Calu3 (cell line): Measurements from ENCODE around the gene RGCC. TPM values are rescaled to one million over a fixed set of nuclear protein-coding genes. Genes with fewer than 3 reads are reported as not detected.
A peak's percentile ranks its signal among the peaks of the same experiment; 100 is the strongest.

Experiments
- Bru-seq: library from RNA; stranded (reverse); fragments of 400-500 nt; gene quantifications from one replicate; lab custom pipeline; 2021; lab: Mats Ljungman, UMichigan
- BruChase-seq, 2 experiments: library from RNA; stranded (reverse); fragments of 400-500 nt; gene quantifications; one replicate each; lab custom pipeline; 2021; lab: Mats Ljungman, UMichigan
- BruUV-seq: library from RNA; stranded (reverse); fragments of 400-500 nt; replicated peaks from 2 replicates; lab custom pipeline; 2021; lab: Mats Ljungman, UMichigan
- CTCF ChIA-PET: fragments of 300-600 bp; sonication (Branson Sonifier 250); formaldehyde crosslinking; loops from one replicate; lab custom pipeline; 2022; ENCODE audit warnings: antibody characterized with exemption; lab: Charles Lee
- DNase-seq: peaks from one replicate; pipeline ENCODE4 v3.0.0; 2022
- H3K27ac Mint-ChIP-seq: one replicate; pipeline ENCODE4 v1.8.0; 2022; ENCODE audit warnings: mixed read lengths; ENCODE audit not compliant: unreplicated experiment
- H3K27me3 Mint-ChIP-seq: one replicate; pipeline ENCODE4 v1.8.0; 2022; ENCODE audit warnings: mixed read lengths; ENCODE audit not compliant: unreplicated experiment
- H3K36me3 Mint-ChIP-seq: one replicate; pipeline ENCODE4 v1.8.0; 2022; ENCODE audit warnings: mild to moderate bottlenecking, moderate library complexity, mixed read lengths; ENCODE audit not compliant: insufficient read depth, unreplicated experiment
- H3K4me1 Mint-ChIP-seq: one replicate; pipeline ENCODE4 v1.8.0; 2022; ENCODE audit warnings: mild to moderate bottlenecking, low read depth, mixed read lengths; ENCODE audit not compliant: unreplicated experiment
- H3K4me3 Mint-ChIP-seq: one replicate; pipeline ENCODE4 v1.8.0; 2022; ENCODE audit warnings: mild to moderate bottlenecking, low read depth, moderate library complexity, mixed read lengths; ENCODE audit not compliant: unreplicated experiment
- H3K9me3 Mint-ChIP-seq: one replicate; pipeline ENCODE4 v1.8.0; 2022; ENCODE audit warnings: low read depth, mixed read lengths; ENCODE audit not compliant: unreplicated experiment
- intact Hi-C: fragments of 100-400 bp; cut with micrococcal nuclease; formaldehyde crosslinking; loops from one replicate; pipeline ENCODE4 v1.10.0; 2022; ENCODE audit not compliant: unreplicated experiment
- long read RNA-seq: library from polyadenylated mRNA; stranded (forward); transcript quantifications from one replicate; pipeline ENCODE4 v2.0.0, GENCODE V29; 2022
- total RNA-seq: library from RNA; stranded (reverse); gene quantifications from 2 replicates; pipeline ENCODE4 v1.2.3, GENCODE V29; 2022
- TF ChIP-seq, protein P1 (sequence below): fragments of 200-600 bp; IDR thresholded peaks from one replicate; pipeline ENCODE4 v1.8.0; 2022; ENCODE audit warnings: antibody characterized with exemption; ENCODE audit not compliant: unreplicated experiment

Gene RGCC
- total RNA-seq, result 0.93 and 1.7 TPM in 2 replicates
- percentile 31 among the genes with signal in this experiment for Bru-seq, nascent RNA
- BruChase-seq, experiment 1, labeled RNA remaining after a 6-hour chase, result percentile 19 among the genes with signal in this experiment
- percentile 22 among the genes with signal in this experiment for BruChase-seq, experiment 2, labeled RNA remaining after a 2-hour chase
- long read RNA-seq, partial matches to known transcripts, result 0 of 1 reads
- long read RNA-seq, other reads (novel, unspliced or antisense), result 0 of 1 reads

DNA sequence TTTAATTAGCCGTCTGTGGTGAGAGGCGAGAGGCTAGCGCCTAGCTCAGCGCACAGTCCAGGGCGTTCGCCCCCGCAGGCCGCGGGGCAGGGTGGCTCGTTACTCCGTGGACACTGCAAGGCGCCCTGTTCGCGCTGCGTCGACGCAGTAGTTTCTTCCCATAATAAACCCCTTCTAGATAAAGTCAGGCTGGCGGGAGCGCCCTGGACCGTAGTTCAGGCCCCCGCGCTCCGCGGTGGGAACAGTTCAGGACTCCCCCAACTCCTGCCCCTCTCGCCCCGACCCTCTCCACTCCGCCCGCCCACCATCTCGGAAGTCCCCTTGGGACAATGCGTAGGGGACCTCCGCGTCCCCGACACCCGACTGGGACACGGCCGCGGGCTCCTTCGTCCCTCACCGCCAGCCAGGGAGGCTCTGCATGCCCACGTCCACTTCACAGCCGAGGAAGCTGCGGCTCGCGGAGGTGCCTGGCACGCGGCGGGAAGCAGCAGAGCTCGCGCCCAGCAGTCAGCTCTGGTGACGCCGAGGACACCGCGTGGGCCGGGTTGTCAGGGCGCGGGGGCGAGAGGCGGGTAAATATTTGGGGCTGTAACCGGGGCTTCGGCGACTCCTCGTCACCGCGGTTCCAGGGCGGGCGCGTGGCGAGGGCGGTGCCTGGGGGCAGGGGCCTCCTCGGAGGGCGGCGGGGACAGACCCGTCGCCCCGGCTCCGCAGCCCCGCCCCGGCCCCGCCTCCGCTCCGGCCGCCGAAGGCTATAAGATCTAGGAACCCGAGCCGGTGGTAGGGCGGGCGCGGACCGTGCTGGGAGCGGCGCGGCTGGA lies at the start of gene RGCC:
Gene RGCC, plus strand, starts transcription at position 783 of the 821 bp plus-strand sequence. CDS start 158 bp downstream, outside the sequence.
- TF ChIP-seq, protein P1, sequence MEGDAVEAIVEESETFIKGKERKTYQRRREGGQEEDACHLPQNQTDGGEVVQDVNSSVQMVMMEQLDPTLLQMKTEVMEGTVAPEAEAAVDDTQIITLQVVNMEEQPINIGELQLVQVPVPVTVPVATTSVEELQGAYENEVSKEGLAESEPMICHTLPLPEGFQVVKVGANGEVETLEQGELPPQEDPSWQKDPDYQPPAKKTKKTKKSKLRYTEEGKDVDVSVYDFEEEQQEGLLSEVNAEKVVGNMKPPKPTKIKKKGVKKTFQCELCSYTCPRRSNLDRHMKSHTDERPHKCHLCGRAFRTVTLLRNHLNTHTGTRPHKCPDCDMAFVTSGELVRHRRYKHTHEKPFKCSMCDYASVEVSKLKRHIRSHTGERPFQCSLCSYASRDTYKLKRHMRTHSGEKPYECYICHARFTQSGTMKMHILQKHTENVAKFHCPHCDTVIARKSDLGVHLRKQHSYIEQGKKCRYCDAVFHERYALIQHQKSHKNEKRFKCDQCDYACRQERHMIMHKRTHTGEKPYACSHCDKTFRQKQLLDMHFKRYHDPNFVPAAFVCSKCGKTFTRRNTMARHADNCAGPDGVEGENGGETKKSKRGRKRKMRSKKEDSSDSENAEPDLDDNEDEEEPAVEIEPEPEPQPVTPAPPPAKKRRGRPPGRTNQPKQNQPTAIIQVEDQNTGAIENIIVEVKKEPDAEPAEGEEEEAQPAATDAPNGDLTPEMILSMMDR, result no peak
- no peaks in the 10 kb centered on the region for H3K4me1 Mint-ChIP-seq
- intact Hi-C loops, result loop anchor here (5.0 kb wide), 1 partner anchor 190 kb away; no protein-coding TSS in a partner anchor
- H3K27ac Mint-ChIP-seq, result no peak within 1 kb of the TSS
- peak within 1 kb of the TSS; percentile 71 for H3K4me3 Mint-ChIP-seq
- H3K9me3 Mint-ChIP-seq, result no peaks in the 10 kb centered on the region
- no TSS peak for BruUV-seq
- H3K27me3 Mint-ChIP-seq, result no peaks in the 10 kb centered on the region
- H3K36me3 Mint-ChIP-seq, result peaks cover 9% of the 10 kb centered on the region
- peak; percentile 70 for DNase-seq
- CTCF ChIA-PET, result no interaction called here

- no peak for DNase-seq
- no peaks in the 10 kb centered on the region for H3K4me1 Mint-ChIP-seq
- CTCF ChIA-PET, result no interaction called here
- H3K36me3 Mint-ChIP-seq, result no peaks in the 10 kb centered on the region
- no TSS peak for BruUV-seq
- TF ChIP-seq, protein P1, result no peak
- intact Hi-C loops, result no loop called here
- no peaks in the 10 kb centered on the region for H3K27me3 Mint-ChIP-seq
- H3K9me3 Mint-ChIP-seq, result no peaks in the 10 kb centered on the region
- H3K4me3 Mint-ChIP-seq, result no peak overlapping the region
- no peak overlapping the region for H3K27ac Mint-ChIP-seq
Observed at GRCh38 chr13:41408121-41408520, 49.2 kb upstream of the RGCC start.

- Mint-ChIP-seq H3K9me3 (no peaks in the 10 kb centered on the region), H3K4me1 (no peaks in the 10 kb centered on the region), H3K4me3 (no peak overlapping the region), H3K27ac (no peak overlapping the region), H3K36me3 (no peaks in the 10 kb centered on the region), H3K27me3 (no peaks in the 10 kb centered on the region)
- DNase-seq, result no peak
- TF ChIP-seq, protein P1, result no peak
- BruUV-seq, result no TSS peak
- CTCF ChIA-PET, result no interaction called here
- intact Hi-C loops, result no loop called here
Observed at GRCh38 chr13:41408746-41409145, 48.6 kb upstream of the RGCC start.

DNA sequence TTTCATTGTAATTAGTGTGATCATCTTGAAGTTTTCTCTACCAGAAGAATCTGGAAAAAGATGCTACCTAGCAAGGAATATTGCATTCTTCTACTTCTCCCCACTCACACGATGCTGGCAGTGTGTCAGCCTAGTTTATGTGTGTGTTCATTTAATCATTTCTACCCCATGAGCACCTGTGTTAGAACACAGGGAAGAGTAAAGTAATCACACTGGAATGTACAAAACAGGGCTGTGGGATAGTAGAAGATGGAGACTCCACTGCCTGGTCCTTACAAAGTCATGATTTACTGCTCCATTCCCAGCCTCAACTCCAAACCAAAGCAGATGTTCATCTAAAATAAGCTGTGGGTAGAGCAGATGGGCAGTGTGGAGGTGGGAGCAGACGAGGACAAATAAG lies 47.7 kb upstream of the RGCC start:
- no peaks in the 10 kb centered on the region for H3K4me1 Mint-ChIP-seq
- TF ChIP-seq, protein P1, result no peak
- no peaks in the 10 kb centered on the region for H3K9me3 Mint-ChIP-seq
- H3K4me3 Mint-ChIP-seq, result no peak overlapping the region
- intact Hi-C loops, result no loop called here
- DNase-seq, result no peak
- CTCF ChIA-PET, result no interaction called here
- BruUV-seq, result no TSS peak
- H3K27ac Mint-ChIP-seq, result no peak overlapping the region
- H3K27me3 Mint-ChIP-seq, result no peaks in the 10 kb centered on the region
- no peaks in the 10 kb centered on the region for H3K36me3 Mint-ChIP-seq
